HCT116 (cell line): ENCODE measurements around the gene CLDN9. TPM values are rescaled to one million over a fixed set of nuclear protein-coding genes. Genes with fewer than 3 reads are reported as not detected.
A peak's percentile ranks its signal among the peaks of the same experiment; 100 is the strongest.

ENCODE experiments used
- ATAC-seq: fragments of 200-7000 bp; cut with Tn5 transposase; 2 replicates; pipeline ENCODE4 v1.9.1; 2020; ENCODE audit warnings: mild to moderate bottlenecking, moderate library complexity
- BruUV-seq: library from RNA; stranded (reverse); fragments of 400-500 nt; replicated peaks from 2 replicates; lab custom pipeline; 2021; lab: Mats Ljungman, UMichigan
- CTCF ChIA-PET: fragments of 300-600 bp; sonication (Branson Sonifier 250); formaldehyde crosslinking; loops from one replicate; lab custom pipeline; 2021; ENCODE audit warnings: antibody characterized with exemption; lab: Charles Lee
- POLR2A ChIA-PET: fragments of 300-600, 350-600 bp; sonication (Branson Sonifier 250); formaldehyde crosslinking; loops from one replicate; lab custom pipeline; 2021; ENCODE audit warnings: antibody characterized with exemption; lab: Charles Lee
- RAD21 ChIA-PET, 2 experiments: fragments of 300-600 bp; sonication (Branson Sonifier 250); formaldehyde crosslinking; loops; one replicate each; lab custom pipeline; 2023; ENCODE audit warnings: low total read pairs in 2 of 2; ENCODE audit not compliant: uncharacterized antibody in 2 of 2, unreplicated experiment in 2 of 2, low non-redundant PET in 1 of 2; lab: Charles Lee
- DNase-seq: peaks from one replicate; pipeline ENCODE4 v3.0.0-alpha.2; 2010; ENCODE audit warnings: low read depth, low spot score
- H2AFZ ChIP-seq: fragments of 200-600 bp; shearing (Covaris generic), sonication (generic); 2 replicates; pipeline ENCODE4 v1.6.1; 2017; ENCODE audit warnings: low read depth, mixed run types, mixed read lengths, antibody characterized with exemption, low read length; ENCODE audit not compliant: poor library complexity, severe bottlenecking
- H3K27ac ChIP-seq: 2 replicates; pipeline ENCODE4 v1.5.1; 2012; ENCODE audit warnings: low read depth, low read length
- H3K27me3 ChIP-seq: fragments of 200-600 bp; sonication (generic); 2 replicates; pipeline ENCODE4 v1.6.1; 2016; ENCODE audit warnings: mixed run types, low read length, mixed read lengths; ENCODE audit not compliant: insufficient read depth
- H3K36me3 ChIP-seq, 2 experiments: fragments of 200-500 bp in 1 of 2; fragments of 200-600 bp in 1 of 2; sonication (Bioruptor generic) in 1 of 2; sonication (generic) in 1 of 2; 2 replicates each; pipeline versions ENCODE4 v1.5.1 to v1.6.1; 2014 to 2016; ENCODE audit warnings: low read length in 2 of 2, inconsistent platforms in 1 of 2, mixed read lengths in 1 of 2, mixed run types in 1 of 2; ENCODE audit not compliant: insufficient read depth in 2 of 2, control insufficient read depth in 1 of 2
- H3K4me1 ChIP-seq, 2 experiments: fragments of 200-600 bp in 1 of 2; sonication (generic) in 1 of 2; 2 replicates each; pipeline versions ENCODE4 v1.5.1 to v1.6.1; 2012 to 2017; ENCODE audit warnings: low read length in 2 of 2, inconsistent platforms in 1 of 2, mild to moderate bottlenecking in 1 of 2, mixed read lengths in 1 of 2, mixed run types in 1 of 2, moderate library complexity in 1 of 2; ENCODE audit not compliant: insufficient read depth in 2 of 2, control insufficient read depth in 1 of 2
- H3K4me2 ChIP-seq: fragments of 200-600 bp; sonication (generic); 2 replicates; pipeline ENCODE4 v1.6.1; 2017; ENCODE audit warnings: mixed run types, low read length, mixed read lengths
- H3K4me3 ChIP-seq, 2 experiments: fragments of 200-600 bp in 1 of 2; sonication (generic) in 1 of 2; replicated peaks in 1 of 2; 2 replicates each; pipeline ENCODE4 v1.5.1; 2011 to 2016; ENCODE audit warnings: low read length in 2 of 2, control low read depth in 1 of 2, low read depth in 1 of 2, mild to moderate bottlenecking in 1 of 2, mixed read lengths in 1 of 2, mixed run types in 1 of 2
- H3K79me2 ChIP-seq: fragments of 200-600 bp; sonication (generic); 2 replicates; pipeline ENCODE4 v1.6.1; 2017; ENCODE audit warnings: mild to moderate bottlenecking, mixed run types, low read length, moderate library complexity, mixed read lengths; ENCODE audit not compliant: insufficient read depth
- H3K9ac ChIP-seq: fragments of 200-600 bp; sonication (generic); 2 replicates; pipeline ENCODE4 v1.6.1; 2016; ENCODE audit warnings: low read length, mixed read lengths
- H3K9me2 ChIP-seq: fragments of 200-600 bp; sonication (generic), shearing (Covaris generic); 2 replicates; pipeline ENCODE4 v1.6.1; 2017; ENCODE audit warnings: mixed run types, mild to moderate bottlenecking, moderate library complexity; ENCODE audit not compliant: insufficient read depth
- H3K9me3 ChIP-seq, 2 experiments: fragments of 200-500 bp in 1 of 2; fragments of 200-600 bp in 1 of 2; sonication (Bioruptor generic) in 1 of 2; sonication (generic) in 1 of 2; 2 replicates each; pipeline ENCODE4 v1.6.1; 2014 to 2017; ENCODE audit warnings: low read length in 2 of 2, mixed read lengths in 2 of 2, inconsistent platforms in 1 of 2, low read depth in 1 of 2, mild to moderate bottlenecking in 1 of 2, mixed run types in 1 of 2, moderate library complexity in 1 of 2; ENCODE audit not compliant: control insufficient read depth in 1 of 2, insufficient read depth in 1 of 2
- H4K20me1 ChIP-seq: fragments of 200-600 bp; sonication (generic), shearing (Covaris generic); 2 replicates; pipeline ENCODE4 v1.6.1; 2017; ENCODE audit warnings: mixed run types, mild to moderate bottlenecking, moderate library complexity; ENCODE audit not compliant: insufficient read depth
- CBX3 ChIP-seq: IDR thresholded peaks from 2 replicates; pipeline ENCODE4 v1.6.1; 2012; ENCODE audit warnings: low read depth
- CTCF ChIP-seq, 3 experiments: fragments of 200-600 bp in 1 of 3; sonication (generic) in 1 of 3; IDR thresholded peaks in 2 of 3; conservative IDR thresholded peaks in 1 of 3; 2 replicates each; pipeline ENCODE4 v1.5.1; 2012 to 2017; ENCODE audit warnings: low read depth in 2 of 3, low read length in 2 of 3, antibody characterized with exemption in 1 of 3, borderline replicate concordance in 1 of 3, control low read depth in 1 of 3, mild to moderate bottlenecking in 1 of 3, mixed read lengths in 1 of 3, mixed run types in 1 of 3, moderate library complexity in 1 of 3; ENCODE audit not compliant: insufficient read depth in 1 of 3
- EZH2 ChIP-seq: fragments of 200-600 bp; sonication (generic); IDR thresholded peaks from 2 replicates; pipeline ENCODE4 v1.6.1; 2017; ENCODE audit warnings: antibody characterized with exemption, mixed run types
- MAX ChIP-seq: IDR thresholded peaks from 2 replicates; pipeline ENCODE4 v1.6.1; 2012
- POLR2AphosphoS5 ChIP-seq: IDR thresholded peaks from 2 replicates; pipeline ENCODE4 v1.6.1; 2011; ENCODE audit warnings: mild to moderate bottlenecking, low read depth, low read length, moderate library complexity
- SIN3A ChIP-seq: IDR thresholded peaks from 2 replicates; pipeline ENCODE4 v1.6.1; 2012; ENCODE audit warnings: low read depth
- SP1 ChIP-seq: IDR thresholded peaks from 2 replicates; pipeline ENCODE4 v1.6.1; 2012; ENCODE audit warnings: low read depth
- ZBTB33 ChIP-seq: IDR thresholded peaks from 2 replicates; pipeline ENCODE4 v1.6.1; 2011; ENCODE audit warnings: mild to moderate bottlenecking, low read length, moderate library complexity; ENCODE audit not compliant: insufficient replicate concordance; ENCODE audit errors: extremely low read depth
- ZFX ChIP-seq: fragments of 450-650 bp; IDR thresholded peaks from 2 replicates; pipeline ENCODE4 v1.6.1; 2017
- intact Hi-C: fragments of 100-400 bp; cut with micrococcal nuclease; formaldehyde crosslinking; loops from 2 replicates; pipeline ENCODE4 v1.10.0; 2022
- total RNA-seq: library from RNA; stranded (reverse); gene quantifications from one replicate; pipeline ENCODE4 v1.2.1, GENCODE V29; 2021; ENCODE audit not compliant: unreplicated experiment

Gene CLDN9
- total RNA-seq, 1 experiment from 2014 or later: 0.76 TPM

DNA sequence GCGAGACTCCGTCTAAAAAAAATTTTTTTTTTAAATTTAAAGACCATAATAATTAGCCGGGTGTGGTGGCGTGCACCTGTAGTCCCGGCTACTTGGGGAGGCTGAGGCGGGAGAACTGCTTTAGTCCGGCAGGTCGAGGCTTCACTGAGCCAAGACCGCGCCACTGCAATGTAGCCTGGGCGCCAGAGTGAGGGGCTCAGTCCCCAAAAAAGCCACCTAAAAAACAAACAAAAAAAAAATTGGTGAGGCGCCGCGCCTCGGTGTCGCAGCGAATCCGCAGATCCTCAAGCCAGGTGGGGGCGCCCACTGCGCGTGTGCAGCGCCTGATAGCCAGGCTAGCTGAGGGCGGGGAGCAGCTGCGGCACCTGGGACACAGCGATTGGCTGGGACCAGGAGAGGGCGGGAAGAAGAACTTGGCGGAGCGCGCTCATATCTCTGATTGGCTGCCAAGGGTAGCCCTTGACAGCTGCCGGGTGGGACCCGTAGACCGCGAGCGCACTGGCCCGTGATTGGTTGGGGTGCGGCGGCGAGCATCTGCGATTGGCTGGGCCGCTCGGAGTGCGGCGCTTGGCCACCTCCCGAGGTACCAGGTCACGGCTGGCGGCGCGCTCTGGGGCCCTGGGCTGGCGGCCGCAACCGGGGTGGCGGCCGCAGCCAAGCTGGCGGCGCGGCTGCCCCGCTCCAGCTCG, 9.0 kb upstream of the CLDN9 start:
- Histone ChIP-seq H3K36me3 (no peaks in the 10 kb centered on the region), H3K79me2 (no peaks in the 10 kb centered on the region), H3K9me3 (no peaks in the 10 kb centered on the region), H4K20me1 (no peaks in the 10 kb centered on the region), H3K4me3 (0 out of 4 replicates have a peak overlapping the region, but pooled peaks of 1 of the 2 experiments have one; percentile 18), H3K9ac (no peak overlapping the region), H3K9me2 (no peaks in the 10 kb centered on the region), H3K4me1 (peaks cover 23 to 46% of the 10 kb centered on the region in 2 experiments), H2AFZ (no peak overlapping the region), H3K27me3 (no peaks in the 10 kb centered on the region), H3K27ac (no peak overlapping the region), H3K4me2 (peak overlapping the region; percentile 47)
- intact Hi-C loops: loop anchor here (2.0 kb wide), 1 partner anchor 21 kb away; the partner anchor contains the start of gene THOC6
- RAD21 ChIA-PET: interaction anchor here (0.7 to 1.4 kb wide), 3 partner anchors 20 to 24 kb away, joined by 3 to 7 read pairs (median 4); partner anchors contain the start of gene HCFC1R1 (in 1 of the 2)
- CTCF ChIA-PET: interaction anchor here (0.6 to 3.0 kb wide), 5 partner anchors 17 to 42 kb away, joined by 3 to 29 read pairs (median 12); partner anchors contain the start of genes HCFC1R1, THOC6 and TNFRSF12A
- ATAC-seq: peak; percentile 93
- no TSS peak for BruUV-seq
- POLR2A ChIA-PET: interaction anchor here (0.8 to 11.4 kb wide), 4 partner anchors 9 to 39 kb away, joined by 3 to 188 read pairs (median 4); partner anchors contain the start of genes CLDN6, HCFC1R1, THOC6 and TNFRSF12A
- TF ChIP-seq SP1 (no peak), CTCF (IDR thresholded peaks at IDR 0.05 in 2 of 3, conservative IDR thresholded peaks at IDR 0.05 in 1 of 3; ENCODE audit: borderline replicate concordance in 1 of 3, insufficient read depth in 1 of 3, low read depth in 2 of 3, low read length in 2 of 3) (peak in 2 of 3 experiments; percentile 43 to 52; a peak in 3 of 6 replicates), ZFX (no peak)
- DNase-seq: peak; percentile 99

GRCh38 chr16:3004319-3004718, 8.4 kb upstream of the CLDN9 start:
- ChIA-PET POLR2A (interaction anchor here (0.8 to 11.4 kb wide), 4 partner anchors 10 to 39 kb away, joined by 3 to 188 read pairs (median 4); partner anchors contain the start of genes CLDN6, HCFC1R1, THOC6 and TNFRSF12A), CTCF (interaction anchor here (0.9 to 3.0 kb wide), 4 partner anchors 16 to 28 kb away, joined by 4 to 29 read pairs (median 13); partner anchors contain the start of genes HCFC1R1, THOC6 and TNFRSF12A), RAD21 (interaction anchor here (1.0 to 1.4 kb wide), 2 partner anchors 23 to 24 kb away, joined by 4 to 7 read pairs; no protein-coding TSS in a partner anchor)
- no peak overlapping the region for H3K9ac ChIP-seq
- H3K4me2 ChIP-seq: no peak overlapping the region
- H3K9me3 ChIP-seq: no peaks in the 10 kb centered on the region
- peaks cover 29 to 52% of the 10 kb centered on the region in 2 experiments for H3K4me1 ChIP-seq
- no peaks in the 10 kb centered on the region for H4K20me1 ChIP-seq
- H3K79me2 ChIP-seq: no peaks in the 10 kb centered on the region
- intact Hi-C loops: loop anchor here (2.0 kb wide), 1 partner anchor 20 kb away; the partner anchor contains the start of gene THOC6
- BruUV-seq: no TSS peak
- no peaks in the 10 kb centered on the region for H3K36me3 ChIP-seq
- DNase-seq: no peak
- no peaks in the 10 kb centered on the region for H3K27me3 ChIP-seq
- no peak overlapping the region for H2AFZ ChIP-seq
- H3K27ac ChIP-seq: no peak overlapping the region
- ATAC-seq: peak; percentile 31
- peak overlapping the region in 1 of 2 experiments; percentile 20; a peak in 1 of 4 replicates for H3K4me3 ChIP-seq
- no peaks in the 10 kb centered on the region for H3K9me2 ChIP-seq
- TF ChIP-seq CTCF (IDR thresholded peaks at IDR 0.05 in 2 of 3, conservative IDR thresholded peaks at IDR 0.05 in 1 of 3; ENCODE audit: borderline replicate concordance in 1 of 3, insufficient read depth in 1 of 3, low read depth in 2 of 3, low read length in 2 of 3) (no peak), POLR2AphosphoS5 (no peak), CBX3 (no peak), EZH2 (no peak), MAX (no peak), ZBTB33 (no peak), SIN3A (no peak)
